OCI-LY1 (cell line): ENCODE results near the gene ATG9B.

ENCODE experiments used
- CTCF ChIP-seq: fragments of 200-600 bp; sonication (generic), shearing (Covaris generic); IDR thresholded peaks from 2 replicates; pipeline ENCODE4 v1.5.1; 2017; ENCODE audit warnings: mild to moderate bottlenecking, antibody characterized with exemption, low read length, moderate library complexity, mixed read lengths
- EZH2 ChIP-seq: fragments of 200-600 bp; sonication (generic), shearing (Covaris generic); IDR thresholded peaks from 2 replicates; pipeline ENCODE4 v1.8.0; 2017; ENCODE audit warnings: borderline replicate concordance, mixed run types, mild to moderate bottlenecking, antibody characterized with exemption, low read length, moderate library complexity, mixed read lengths

GRCh38 chr7:151073990-151074389, 49.7 kb upstream of the ATG9B start:
- TF ChIP-seq CTCF (no peak), EZH2 (no peak)
